Measurements from ENCODE around the gene EIF2AK2.

- no peak for TF ChIP-seq CTCF (IDR thresholded peaks at IDR 0.05; ENCODE audit: low read length)
- TF ChIP-seq EZH2 (optimal IDR thresholded peaks at IDR 0.05; ENCODE audit: low read depth, low read length): no peak
Measured at GRCh38 chr2:37203708-37204107, 46.9 kb upstream of the EIF2AK2 start.

Measured in MM.1S (cell line).